Common myeloid progenitor, CD34-positive (primary cell): ENCODE data around the gene SNURF.
"Not testable (repeated sequence)": the region's sequence is repeated elsewhere in the genome, so short reads cannot be mapped to it uniquely, and the experiment has no call there.

ENCODE experiments used
- CTCF ChIA-PET: fragments of 350-600 bp; sonication (Branson Sonifier 250); formaldehyde crosslinking; loops from one replicate; lab custom pipeline; 2021; ENCODE audit warnings: antibody characterized with exemption; lab: Charles Lee
- POLR2A ChIA-PET: fragments of 350-600 bp; sonication (Branson Sonifier 250); formaldehyde crosslinking; loops from one replicate; lab custom pipeline; 2021; ENCODE audit warnings: antibody characterized with exemption; lab: Charles Lee
- DNase-seq, 3 donors: peaks; one replicate each; pipeline versions ENCODE4 v3.0.0 to v3.0.0-alpha.2; 2013
- H3K27ac ChIP-seq, 2 experiments: 1 replicate in 1 of 2; 2 replicates in 1 of 2; pipeline ENCODE4 v1.7.0; 2013; ENCODE audit warnings: inconsistent platforms in 2 of 2, low read length in 2 of 2, mild to moderate bottlenecking in 2 of 2, low read depth in 1 of 2, moderate library complexity in 1 of 2; ENCODE audit not compliant: severe bottlenecking in 2 of 2, insufficient read depth in 1 of 2, poor library complexity in 1 of 2
- H3K27me3 ChIP-seq, 5 experiments: replicated peaks in 2 of 5; 1 replicate in 3 of 5; 2 replicates in 2 of 5; pipeline versions ENCODE4 v1.6.1 to v1.7.0; 2013; ENCODE audit warnings: low read length in 4 of 5, mild to moderate bottlenecking in 2 of 5, moderate library complexity in 2 of 5, inconsistent platforms in 1 of 5; ENCODE audit not compliant: insufficient read depth in 5 of 5, control insufficient read depth in 4 of 5
- H3K36me3 ChIP-seq, 4 experiments: 1 replicate in 2 of 4; 2 replicates in 2 of 4; pipeline versions ENCODE4 v1.6.1 to v1.7.0; 2013; ENCODE audit warnings: low read length in 3 of 4, control low read depth in 1 of 4, mild to moderate bottlenecking in 1 of 4; ENCODE audit not compliant: control insufficient read depth in 4 of 4, insufficient read depth in 4 of 4
- H3K4me1 ChIP-seq, 4 experiments: 1 replicate in 3 of 4; 2 replicates in 1 of 4; pipeline versions ENCODE4 v1.6.1 to v1.7.1; 2013; ENCODE audit warnings: low read length in 3 of 4, mild to moderate bottlenecking in 3 of 4, control low read depth in 1 of 4, inconsistent platforms in 1 of 4, moderate library complexity in 1 of 4; ENCODE audit not compliant: control insufficient read depth in 4 of 4, insufficient read depth in 4 of 4; ENCODE audit errors: control extremely low read depth in 1 of 4
- H3K4me3 ChIP-seq, 7 experiments: 1 replicate in 4 of 7; 2 replicates in 3 of 7; pipeline versions ENCODE4 v1.5.1 to v1.7.0; 2013; ENCODE audit warnings: mild to moderate bottlenecking in 7 of 7, low read length in 6 of 7, moderate library complexity in 6 of 7, inconsistent platforms in 2 of 7, low read depth in 2 of 7, control low read depth in 1 of 7; ENCODE audit not compliant: insufficient read depth in 4 of 7, control insufficient read depth in 1 of 7; ENCODE audit errors: extremely low read depth in 1 of 7
- H3K9me3 ChIP-seq, 5 experiments: 1 replicate in 4 of 5; 2 replicates in 1 of 5; pipeline versions ENCODE4 v1.6.1 to v1.7.1; 2013; ENCODE audit warnings: low read length in 4 of 5, mild to moderate bottlenecking in 2 of 5, inconsistent platforms in 1 of 5, low read depth in 1 of 5, moderate library complexity in 1 of 5; ENCODE audit not compliant: control insufficient read depth in 4 of 5, insufficient read depth in 2 of 5; ENCODE audit errors: control extremely low read depth in 1 of 5
- WGBS: methylation state at CpG from one replicate; pipeline ENCODE4 v1.1.5; 2013; ENCODE audit not compliant: insufficient coverage; 5-methylcytosine and 5-hydroxymethylcytosine counted together

Gene SNURF

DNA sequence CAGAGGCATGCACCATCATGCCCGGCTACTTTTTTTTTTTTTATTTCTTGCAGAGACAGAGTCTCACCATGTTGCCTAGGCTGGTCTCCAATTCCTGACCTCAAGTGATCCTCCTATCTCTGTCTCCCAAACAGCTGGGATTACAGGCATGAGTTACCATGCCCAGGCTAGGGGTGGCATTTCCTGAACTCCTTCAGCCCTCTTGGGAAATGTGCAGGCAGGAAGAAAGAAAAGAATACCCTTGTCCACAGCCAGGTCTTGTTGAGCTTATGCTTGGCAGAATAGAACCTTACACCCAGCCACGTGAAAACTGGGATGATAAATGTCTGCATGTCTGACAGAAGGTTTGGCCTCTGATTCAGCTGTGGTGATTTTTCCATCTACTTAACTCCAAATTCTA, 30.2 kb upstream of the SNURF start:
- Histone ChIP-seq H3K27ac (no peak overlapping the region), H3K4me1 (no peaks in the 10 kb centered on the region), H3K27me3 (peaks cover 2 to 38% (median 9%) of the 10 kb centered on the region in 5 experiments), H3K36me3 (no peaks in the 10 kb centered on the region), H3K4me3 (no peak overlapping the region), H3K9me3 (peaks cover 0 to 4% (median 0%) of the 10 kb centered on the region in 5 experiments)
- ChIA-PET POLR2A (no interaction called here), CTCF (no interaction called here)
- no peak for DNase-seq
- no CpG with 5 or more reads among the region's 2 CpGs for WGBS

DNA sequence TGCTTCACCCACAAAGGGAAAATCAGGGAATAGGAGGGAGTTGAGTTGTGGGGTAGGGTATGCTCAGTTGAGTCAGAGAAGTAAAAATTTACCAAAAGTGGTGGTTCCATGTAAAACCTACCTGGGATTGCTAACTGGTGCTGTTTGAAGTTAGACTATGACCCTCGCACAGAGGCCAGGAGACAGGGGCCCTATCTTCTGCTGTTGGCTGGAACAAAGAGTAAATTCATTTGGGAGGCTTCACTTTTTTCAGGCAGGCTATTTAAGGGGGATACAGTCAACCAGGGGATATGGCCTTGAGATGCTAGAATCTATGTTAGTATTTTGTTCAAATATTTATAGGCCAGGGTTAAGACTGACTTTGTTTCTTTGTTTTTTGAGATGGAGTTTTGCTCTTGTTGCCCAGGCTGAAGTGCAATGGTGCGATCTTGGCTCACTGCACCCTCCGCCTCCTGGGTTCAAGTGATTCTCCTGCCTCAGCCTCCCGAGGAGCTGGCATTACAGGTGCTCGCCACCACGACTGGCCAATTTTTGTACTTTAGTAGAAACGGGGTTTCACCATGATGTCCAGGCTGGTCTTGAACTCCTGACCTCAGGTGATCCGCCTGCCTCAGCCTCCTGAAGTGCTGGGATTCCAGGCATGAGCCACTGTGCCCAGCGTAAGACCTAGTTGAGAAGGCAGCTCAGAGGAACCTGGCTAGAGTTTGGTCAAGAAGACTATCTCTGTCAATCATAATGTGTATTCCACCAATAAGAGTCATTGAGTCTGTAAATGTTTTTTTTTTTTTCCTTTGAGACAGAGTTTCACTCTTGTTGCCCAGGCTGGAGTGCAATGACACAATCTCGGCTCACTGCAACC, 22.7 kb upstream of the SNURF start:
- Histone ChIP-seq H3K27me3 (peaks cover 0 to 15% (median 0%) of the 10 kb centered on the region in 5 experiments), H3K9me3 (peaks cover 0 to 15% (median 0%) of the 10 kb centered on the region in 5 experiments)
- H3K4me1 ChIP-seq, H3K36me3 ChIP-seq, H3K4me3 ChIP-seq, POLR2A ChIA-PET, H3K27ac ChIP-seq, DNase-seq, CTCF ChIA-PET: not testable (repeated sequence)
- WGBS: 94% methylated on average over 10 of the region's 10 CpGs

DNA sequence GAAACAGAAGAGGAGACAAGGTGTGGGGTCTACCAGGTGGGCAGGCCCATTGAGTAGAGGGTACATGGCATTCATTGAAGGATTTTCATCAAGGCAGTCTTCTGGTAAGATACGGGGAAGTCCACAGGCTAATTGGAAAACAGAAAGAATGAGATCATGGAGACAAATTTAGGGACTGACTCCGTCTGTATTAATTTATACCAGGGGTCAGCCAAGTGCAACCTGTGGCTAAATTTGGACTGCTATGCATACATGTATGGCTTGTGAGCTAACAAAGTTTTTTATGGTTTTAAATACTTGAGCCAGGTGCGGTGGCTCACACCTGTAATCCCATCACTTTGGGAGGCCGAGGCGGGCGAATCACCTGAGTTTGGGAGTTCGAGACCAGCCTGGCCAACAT, 21.1 kb upstream of the SNURF start:
- Histone ChIP-seq H3K4me3 (no peak overlapping the region), H3K27ac (no peak overlapping the region), H3K27me3 (peaks cover 0 to 15% (median 0%) of the 10 kb centered on the region in 5 experiments), H3K9me3 (peaks cover 0 to 15% (median 0%) of the 10 kb centered on the region in 5 experiments), H3K4me1 (no peaks in the 10 kb centered on the region), H3K36me3 (no peaks in the 10 kb centered on the region)
- ChIA-PET CTCF (no interaction called here), POLR2A (no interaction called here)
- 92% methylated on average over 3 of the region's 7 CpGs for WGBS
- no peak for DNase-seq

DNA sequence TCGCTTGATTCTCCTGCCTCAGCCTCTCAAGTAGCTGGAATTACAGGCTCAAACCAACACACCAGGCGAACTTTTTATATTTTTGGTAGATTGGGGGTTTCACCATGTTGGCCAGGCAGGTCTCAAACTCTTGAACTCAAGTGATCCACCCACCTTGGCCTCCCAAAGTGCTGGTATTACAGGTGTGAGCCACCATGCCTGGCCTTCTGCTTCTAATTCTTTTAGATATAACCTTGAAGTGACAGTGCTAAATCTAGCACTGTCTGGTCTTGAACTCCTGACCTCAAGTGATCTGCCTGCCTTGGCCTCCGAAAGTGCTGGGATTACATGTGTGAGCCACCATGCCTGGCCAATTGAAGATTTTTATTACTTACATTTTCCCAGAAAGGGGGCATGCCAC, 16.6 kb upstream of the SNURF start:
- H3K9me3 ChIP-seq: peaks cover 0 to 18% (median 4%) of the 10 kb centered on the region in 5 experiments
- CTCF ChIA-PET, H3K4me1 ChIP-seq, H3K4me3 ChIP-seq, H3K27me3 ChIP-seq, H3K27ac ChIP-seq, H3K36me3 ChIP-seq, POLR2A ChIA-PET, DNase-seq: not testable (repeated sequence)
- 78% methylated on average over 2 of the region's 3 CpGs for WGBS

DNA sequence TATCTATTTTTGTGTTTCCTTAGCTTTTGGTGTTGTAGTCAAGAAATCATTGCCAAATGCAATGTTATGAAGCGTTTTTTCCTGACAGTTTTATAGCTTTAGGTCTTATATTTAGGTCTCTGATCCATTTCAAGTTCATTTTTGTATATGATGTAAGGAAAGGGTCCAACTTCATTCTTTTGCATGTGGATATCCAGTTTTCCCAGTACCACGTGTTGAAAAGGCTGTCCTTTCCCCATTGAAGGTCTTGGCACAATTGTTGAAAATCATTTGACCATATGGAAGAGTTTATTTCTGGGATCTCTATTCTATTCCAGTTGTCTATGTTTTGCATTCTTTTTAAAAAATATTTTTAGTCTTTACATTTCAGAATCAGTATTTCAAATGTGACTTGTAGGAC, 14.6 kb upstream of the SNURF start:
- H3K9me3 ChIP-seq: peaks cover 0 to 13% (median 4%) of the 10 kb centered on the region in 5 experiments
- no peak overlapping the region for H3K4me3 ChIP-seq
- H3K4me1 ChIP-seq: no peaks in the 10 kb centered on the region
- POLR2A ChIA-PET: no interaction called here
- no peak for DNase-seq
- no CpG with 5 or more reads among the region's 2 CpGs for WGBS
- H3K27ac ChIP-seq: no peak overlapping the region
- CTCF ChIA-PET: no interaction called here
- peaks cover 0 to 8% (median 0%) of the 10 kb centered on the region in 5 experiments for H3K27me3 ChIP-seq
- H3K36me3 ChIP-seq: no peaks in the 10 kb centered on the region

DNA sequence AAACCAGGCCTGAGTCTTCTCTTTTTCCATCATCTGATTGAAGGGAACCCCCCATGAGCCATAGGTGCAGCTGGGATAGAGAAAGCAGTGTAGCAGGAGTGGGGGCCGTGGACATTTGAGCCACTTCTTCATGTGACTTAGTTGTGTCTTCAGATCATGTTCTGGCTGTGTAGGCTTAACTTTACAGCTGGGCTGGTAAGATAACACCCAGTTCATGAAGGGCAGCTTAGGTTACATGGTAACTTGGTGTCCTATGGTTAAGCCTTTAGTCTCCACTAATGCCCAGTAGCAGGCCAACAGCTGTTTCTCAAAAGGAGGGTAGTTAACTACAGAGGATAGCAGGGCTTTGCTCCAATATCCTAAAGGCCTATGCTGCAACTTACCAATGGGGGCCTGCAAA, 11.4 kb upstream of the SNURF start:
- no peaks in the 10 kb centered on the region for H3K36me3 ChIP-seq
- WGBS: 83% methylated on average over 1 of the region's 1 CpG
- H3K27me3 ChIP-seq: peaks cover 0 to 2% (median 0%) of the 10 kb centered on the region in 5 experiments
- DNase-seq: no peak
- ChIA-PET POLR2A (no interaction called here), CTCF (no interaction called here)
- H3K4me1 ChIP-seq: no peaks in the 10 kb centered on the region
- H3K9me3 ChIP-seq: peaks cover 0 to 17% (median 4%) of the 10 kb centered on the region in 5 experiments
- no peak overlapping the region for H3K27ac ChIP-seq
- H3K4me3 ChIP-seq: no peak overlapping the region

DNA sequence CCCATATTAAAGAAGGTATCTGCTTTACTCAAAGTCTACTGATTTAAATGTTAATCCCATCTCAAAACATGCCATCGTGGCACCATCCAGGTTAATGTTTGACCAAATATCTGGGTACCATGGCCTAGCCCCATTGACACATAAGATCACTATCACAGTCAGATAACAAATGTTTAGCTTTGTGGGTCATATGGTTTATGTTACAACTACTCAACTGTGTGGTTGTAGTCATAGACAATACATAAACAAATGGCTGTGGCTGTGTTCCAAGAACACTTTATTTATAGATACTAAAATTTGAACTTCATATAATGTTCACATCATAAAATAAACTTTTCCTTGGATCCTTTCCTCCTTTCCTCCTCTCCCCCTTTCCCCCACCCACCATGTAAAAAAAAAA, 9.8 kb upstream of the SNURF start:
- POLR2A ChIA-PET: no interaction called here
- no CpG with 5 or more reads among the region's 1 CpG for WGBS
- H3K27me3 ChIP-seq: peaks cover 0 to 2% (median 0%) of the 10 kb centered on the region in 5 experiments
- CTCF ChIA-PET: interaction anchor here (1.0 kb wide), 1 partner anchor 16 kb away, joined by 3 read pairs; no protein-coding TSS in a partner anchor
- no peaks in the 10 kb centered on the region for H3K4me1 ChIP-seq
- no peak for DNase-seq
- H3K9me3 ChIP-seq: peaks cover 0 to 17% (median 4%) of the 10 kb centered on the region in 5 experiments
- H3K27ac ChIP-seq: no peak overlapping the region
- no peak overlapping the region for H3K4me3 ChIP-seq
- H3K36me3 ChIP-seq: no peaks in the 10 kb centered on the region
